Neural progenitor cell (in vitro differentiated cells): ENCODE results near the gene CAV3.

Source experiments
- EZH2 ChIP-seq: fragments of 200-600 bp; sonication (generic); IDR thresholded peaks from 2 replicates; pipeline ENCODE4 v1.6.1; 2017; ENCODE audit warnings: antibody characterized with exemption, mild to moderate bottlenecking, moderate library complexity
- EZH2phosphoT487 ChIP-seq: fragments of 200-600 bp; sonication (generic); IDR thresholded peaks from 2 replicates; pipeline ENCODE4 v1.6.1; 2017; ENCODE audit warnings: antibody characterized with exemption
- TF ChIP-seq, protein P1 (sequence below): fragments of 200-600 bp; sonication (generic); IDR thresholded peaks from 2 replicates; pipeline ENCODE4 v1.5.1; 2017; ENCODE audit warnings: antibody characterized with exemption, mild to moderate bottlenecking

DNA sequence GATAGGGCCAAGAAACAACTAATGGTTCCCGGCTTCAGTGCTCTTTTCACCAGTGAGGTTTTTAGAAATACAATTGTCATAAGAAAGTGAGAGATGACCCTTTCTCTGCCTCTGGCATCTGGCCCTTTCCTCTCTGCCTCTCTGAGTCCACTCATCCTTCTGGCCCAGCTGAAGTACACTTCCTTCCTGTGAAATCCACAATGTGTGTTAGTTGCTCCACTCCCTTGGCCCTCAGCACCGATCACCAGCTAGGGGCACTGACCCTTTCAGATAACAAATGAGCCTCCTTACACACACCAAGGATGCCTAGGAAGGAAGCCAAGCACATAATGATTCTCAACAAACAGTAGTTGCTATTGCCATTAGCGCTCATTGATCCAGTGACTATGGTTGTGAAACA lies 2.9 kb upstream of the CAV3 start:
- TF ChIP-seq, protein P1, sequence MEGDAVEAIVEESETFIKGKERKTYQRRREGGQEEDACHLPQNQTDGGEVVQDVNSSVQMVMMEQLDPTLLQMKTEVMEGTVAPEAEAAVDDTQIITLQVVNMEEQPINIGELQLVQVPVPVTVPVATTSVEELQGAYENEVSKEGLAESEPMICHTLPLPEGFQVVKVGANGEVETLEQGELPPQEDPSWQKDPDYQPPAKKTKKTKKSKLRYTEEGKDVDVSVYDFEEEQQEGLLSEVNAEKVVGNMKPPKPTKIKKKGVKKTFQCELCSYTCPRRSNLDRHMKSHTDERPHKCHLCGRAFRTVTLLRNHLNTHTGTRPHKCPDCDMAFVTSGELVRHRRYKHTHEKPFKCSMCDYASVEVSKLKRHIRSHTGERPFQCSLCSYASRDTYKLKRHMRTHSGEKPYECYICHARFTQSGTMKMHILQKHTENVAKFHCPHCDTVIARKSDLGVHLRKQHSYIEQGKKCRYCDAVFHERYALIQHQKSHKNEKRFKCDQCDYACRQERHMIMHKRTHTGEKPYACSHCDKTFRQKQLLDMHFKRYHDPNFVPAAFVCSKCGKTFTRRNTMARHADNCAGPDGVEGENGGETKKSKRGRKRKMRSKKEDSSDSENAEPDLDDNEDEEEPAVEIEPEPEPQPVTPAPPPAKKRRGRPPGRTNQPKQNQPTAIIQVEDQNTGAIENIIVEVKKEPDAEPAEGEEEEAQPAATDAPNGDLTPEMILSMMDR, result no peak
- no peak for TF ChIP-seq EZH2
- no peak for TF ChIP-seq EZH2phosphoT487
